Fibroblast of skin of left biceps (primary cell): Measurements from ENCODE around the gene PXYLP1.

Experiments used
- DNase-seq, 2 experiments: peaks; one replicate each; pipeline ENCODE4 v3.0.0-alpha.2; 2013; ENCODE audit warnings: low read depth in 2 of 2

PXYLP1 gene

GRCh38 chr3:141228395-141228794 is 3.2 kb upstream of the PXYLP1 start:
- no peak for DNase-seq

- no peak for DNase-seq
These were observed 2.5 kb upstream of the PXYLP1 start for GRCh38 chr3:141229132-141229531.

- DNase-seq, result no peak
These were observed 1.3 kb upstream of the PXYLP1 start for GRCh38 chr3:141230293-141230692.

DNA sequence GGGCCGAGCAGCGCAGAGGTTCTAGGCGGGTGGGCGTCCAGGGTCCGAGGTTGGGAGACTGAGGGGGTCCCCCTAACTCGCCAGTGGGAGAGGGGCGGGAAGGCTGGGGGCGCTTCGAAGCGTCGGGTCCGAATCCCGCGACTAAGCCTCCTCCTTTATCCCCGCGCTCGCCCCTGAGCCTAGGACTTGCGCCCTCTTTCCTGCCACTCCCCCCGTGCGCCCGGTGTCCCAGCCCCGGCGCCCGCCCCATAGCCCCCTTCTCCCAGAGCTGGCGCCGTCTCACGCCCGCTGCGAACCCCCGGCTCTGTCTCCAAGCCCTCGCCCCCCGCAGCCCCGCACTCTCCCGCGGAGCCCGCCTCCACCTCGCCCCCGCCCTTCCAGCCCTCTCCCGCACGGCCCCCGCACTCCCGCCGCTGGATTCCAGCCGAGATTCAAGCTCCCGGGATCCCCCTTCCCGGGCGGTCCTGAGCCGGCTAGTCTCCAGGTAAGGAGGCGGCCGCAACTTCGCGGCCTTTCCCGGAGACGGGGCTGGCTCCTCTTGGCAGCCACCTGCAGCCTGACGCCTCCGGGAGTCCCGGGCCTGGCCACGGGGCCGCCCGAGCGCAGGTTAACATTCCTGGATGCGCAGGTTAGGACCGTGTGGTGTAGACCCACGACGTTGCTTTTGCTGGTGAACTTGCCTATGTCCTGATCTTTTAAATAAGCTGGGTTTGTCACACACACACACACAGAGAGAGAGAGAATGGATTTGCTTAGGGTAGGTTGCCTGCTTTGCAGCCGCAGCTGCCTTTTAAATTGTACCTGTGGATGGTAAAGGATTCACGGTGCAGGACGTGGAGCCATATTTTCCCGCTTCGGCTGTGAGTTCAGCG is 563 bp downstream of the PXYLP1 start:
- DNase-seq, result no peak

DNA sequence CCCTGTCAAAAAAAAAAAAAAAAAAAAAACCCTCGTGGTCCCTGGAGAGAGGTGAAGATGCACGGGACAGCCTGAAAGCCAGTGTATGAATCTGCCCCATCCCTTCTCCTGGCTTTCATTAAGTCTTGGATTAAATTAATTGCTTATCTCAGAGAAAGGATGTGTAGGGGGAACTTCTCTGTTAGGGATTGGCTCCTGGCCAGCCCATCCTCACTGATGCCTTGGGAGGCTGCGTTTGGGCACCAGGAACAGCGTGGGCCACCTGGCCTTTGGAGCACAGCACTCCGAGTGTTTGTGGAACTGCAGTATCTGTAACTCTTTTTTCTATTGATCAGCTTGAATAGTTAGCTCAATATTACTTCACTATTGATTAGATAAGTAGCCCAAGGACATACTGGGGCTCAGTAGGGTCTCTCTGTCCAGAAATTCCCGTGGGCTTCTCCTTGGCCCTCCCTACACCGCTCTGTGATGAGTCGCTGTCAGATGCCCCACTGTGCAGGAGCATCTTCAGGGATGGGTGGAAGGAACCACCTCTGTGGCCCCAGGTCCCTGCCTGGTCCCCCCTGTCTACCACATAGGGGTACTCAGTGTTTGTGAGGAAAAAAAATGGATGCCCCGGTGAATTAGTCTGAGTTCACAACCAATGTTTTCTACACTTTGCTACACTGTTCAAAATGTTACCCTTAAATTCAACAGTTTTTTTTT is 2.0 kb downstream of the PXYLP1 start:
- no peak for DNase-seq

DNA sequence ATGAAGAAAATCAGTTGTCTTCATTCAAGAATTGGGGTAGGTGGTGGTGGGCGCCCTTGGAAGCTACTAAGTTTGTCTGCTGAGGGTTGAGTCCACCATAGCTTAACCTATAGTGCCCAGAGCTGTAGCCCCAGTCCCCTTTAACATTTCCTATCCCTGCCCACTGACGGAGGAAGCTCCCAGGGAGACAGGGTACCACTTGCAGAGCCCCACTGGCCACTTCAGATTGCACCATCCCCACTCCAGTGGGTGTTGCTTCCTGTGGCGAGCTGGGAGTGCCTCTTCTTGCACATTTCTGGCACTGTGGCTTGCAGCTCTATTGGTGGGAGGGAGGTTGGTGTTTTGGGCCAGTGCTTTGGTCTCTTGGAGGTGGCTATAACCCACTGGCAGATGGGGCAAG is 2.7 kb downstream of the PXYLP1 start:
- DNase-seq, result no peak

DNA sequence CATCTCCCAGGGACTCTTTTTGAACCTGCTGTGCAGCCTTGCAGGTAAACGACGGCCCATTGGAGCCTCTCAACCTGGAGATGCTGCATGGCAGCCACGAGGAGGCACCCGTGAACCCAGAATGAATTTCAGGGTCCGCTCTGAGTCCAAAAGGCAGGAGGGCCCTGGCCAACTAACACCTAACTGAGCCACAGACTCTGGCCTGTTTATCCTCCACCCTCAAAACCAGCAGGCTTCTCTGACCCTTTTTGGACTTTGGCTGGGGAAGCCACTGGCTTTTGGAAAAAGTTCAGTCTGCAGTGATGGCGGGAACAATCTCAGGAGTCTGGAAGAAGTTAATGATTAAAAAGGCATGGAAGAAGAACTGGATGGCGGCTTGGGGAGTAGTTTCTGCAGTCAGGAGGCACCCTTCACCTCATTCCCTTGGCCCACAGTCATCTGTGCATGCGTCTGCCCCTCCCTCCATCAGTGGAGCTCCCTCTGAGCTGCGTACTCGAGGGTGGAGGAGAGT is 4.1 kb downstream of the PXYLP1 start:
- DNase-seq, result no peak

DNA sequence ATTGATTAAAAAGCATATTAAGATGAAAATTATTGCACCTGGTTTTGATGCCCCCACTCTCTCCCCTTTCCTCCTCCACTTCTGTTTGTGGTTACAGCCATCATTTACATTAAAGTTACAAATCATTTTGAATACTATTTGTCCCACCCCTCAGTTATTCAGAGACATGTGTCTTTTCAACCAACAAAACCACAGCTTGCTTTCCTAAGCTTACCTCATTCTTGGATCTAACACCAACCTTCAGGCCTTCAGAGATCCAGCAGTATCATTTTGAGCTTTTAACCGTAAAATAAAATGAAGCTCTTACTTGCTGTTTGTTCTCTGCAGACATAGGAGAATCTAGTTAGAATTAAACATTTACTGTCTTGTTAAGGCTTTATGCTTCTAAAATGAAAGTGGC is 4.7 kb downstream of the PXYLP1 start:
- DNase-seq, result no peak

- DNase-seq, result no peak
These were observed 6.3 kb downstream of the PXYLP1 start for GRCh38 chr3:141237701-141238521.

GRCh38 chr3:141239511-141240281 is 8.1 kb downstream of the PXYLP1 start:
- no peak for DNase-seq

DNA sequence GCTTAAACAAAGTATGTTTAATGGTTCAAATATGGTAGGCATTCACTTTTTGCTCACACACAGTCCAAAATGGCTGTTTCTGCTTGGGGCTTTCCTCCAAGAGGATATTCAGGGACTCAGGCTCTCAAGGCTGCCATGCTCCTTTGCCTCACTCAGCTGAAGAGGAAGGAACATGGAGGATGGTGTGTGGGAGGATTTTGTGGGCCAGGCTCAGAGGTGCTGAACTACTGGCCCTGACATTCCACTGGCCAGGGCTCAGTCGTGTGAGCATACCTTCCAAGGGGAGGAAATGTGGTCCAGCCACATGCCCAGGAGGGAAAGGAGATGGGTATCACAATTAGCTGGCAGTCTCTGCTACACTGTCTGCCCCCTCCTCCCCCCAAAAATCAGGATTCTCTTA is 8.7 kb downstream of the PXYLP1 start:
- no peak for DNase-seq

GRCh38 chr3:141240687-141241615 is 9.3 kb downstream of the PXYLP1 start:
- DNase-seq, result peak; percentile 37 to 49

DNA sequence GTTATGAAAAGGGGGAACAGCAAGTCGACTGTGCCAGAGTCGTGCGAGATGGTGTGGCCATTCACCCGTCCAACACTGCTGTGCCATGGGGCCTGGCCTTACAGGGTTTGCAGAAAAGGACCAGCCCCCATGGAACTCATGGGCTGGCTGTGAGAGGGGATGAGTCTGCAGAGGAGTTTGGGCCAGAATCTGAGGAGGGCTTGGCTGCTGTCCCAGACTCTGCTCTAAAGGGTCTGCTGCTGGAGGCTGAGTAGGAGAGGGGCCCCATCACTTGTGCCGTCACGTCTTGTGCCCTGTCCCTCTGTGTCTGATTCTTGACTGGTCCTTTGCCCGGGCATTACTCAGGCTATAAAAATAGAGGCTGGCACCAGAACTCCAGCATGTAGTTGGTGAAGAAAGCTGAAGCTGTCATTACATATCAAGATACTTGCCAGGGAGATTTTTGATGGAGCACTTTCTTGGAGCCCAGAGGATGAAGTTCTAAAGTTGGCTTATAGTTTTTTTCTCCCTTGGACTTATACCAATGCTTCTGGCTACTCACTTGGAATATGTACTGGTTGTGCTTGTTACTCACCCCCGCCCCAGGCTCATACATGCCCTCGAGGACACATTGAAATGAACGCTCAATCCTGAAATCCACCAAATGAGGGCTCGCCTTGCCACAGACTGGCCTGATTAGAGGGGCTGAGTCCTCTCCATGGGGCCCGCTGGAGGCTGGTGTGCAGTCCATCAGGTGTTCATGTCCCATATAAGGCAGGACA is 10.2 kb downstream of the PXYLP1 start:
- DNase-seq, result no peak

DNA sequence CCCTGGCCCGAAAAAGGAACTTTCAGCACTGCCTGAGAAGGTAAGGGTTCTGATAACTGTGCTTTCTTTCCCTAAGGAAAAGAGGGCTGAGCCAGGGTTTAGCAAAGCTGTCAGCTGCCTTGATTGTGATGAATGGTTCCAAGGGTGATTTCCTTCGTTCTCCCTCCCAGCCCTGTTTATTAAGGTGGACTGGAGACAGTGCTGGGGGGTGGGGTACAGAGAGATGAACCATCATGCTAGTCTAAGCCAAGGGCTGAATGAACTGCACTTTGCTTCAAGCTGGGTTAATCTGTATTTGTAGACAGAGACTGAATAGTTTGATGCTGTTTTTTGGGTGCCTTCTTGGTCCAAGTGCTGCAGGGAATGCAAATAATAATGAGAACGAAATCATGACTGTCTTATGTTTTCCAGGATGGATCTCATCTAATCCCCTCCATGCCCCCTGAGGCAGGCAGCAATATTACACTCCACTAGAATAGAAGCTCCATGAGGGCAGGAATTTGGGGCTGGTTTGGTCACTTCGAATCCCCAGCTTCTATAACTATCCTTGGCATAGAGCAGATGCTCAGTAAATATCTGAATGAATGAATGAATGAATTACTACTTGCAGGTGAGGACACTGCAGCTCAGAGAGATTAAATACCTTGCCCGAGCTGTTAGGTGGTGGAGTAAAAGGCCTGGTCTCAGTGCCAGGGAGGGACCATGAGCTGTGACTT is 10.9 kb downstream of the PXYLP1 start:
- DNase-seq, result no peak

GRCh38 chr3:141243271-141243707 is 11.7 kb downstream of the PXYLP1 start:
- DNase-seq, result no peak

- DNase-seq, result no peak
These were observed 14.8 kb downstream of the PXYLP1 start for GRCh38 chr3:141246224-141246957.

DNA sequence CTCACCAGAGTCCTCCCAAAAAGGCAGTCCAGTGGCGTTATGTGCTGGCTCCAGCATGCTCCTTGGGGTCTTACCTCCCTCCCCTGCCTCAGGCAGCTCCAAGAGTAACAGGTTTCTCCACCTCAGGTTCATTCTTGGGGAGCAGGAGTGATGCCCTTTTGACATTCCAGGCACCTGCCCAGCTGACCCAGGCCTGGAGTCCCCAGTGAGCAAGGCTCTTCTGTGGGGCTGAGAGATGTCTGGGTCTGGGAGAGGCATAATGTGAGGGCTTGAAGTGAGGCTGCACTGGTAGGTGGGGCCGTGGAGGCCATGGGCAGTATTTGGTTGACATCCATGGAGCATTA is 15.3 kb downstream of the PXYLP1 start:
- DNase-seq, result no peak

- DNase-seq, result no peak
These were observed 16.4 kb downstream of the PXYLP1 start for GRCh38 chr3:141248064-141248463.
